CD4-positive, alpha-beta T cell treated with Interleukin-21 for 1 hour (primary cell): ENCODE measurements around the gene GRID1.

Experiments used
- DNase-seq: peaks from one replicate; pipeline ENCODE4 v3.0.0-alpha.2; 2020

The GRID1 gene

DNA sequence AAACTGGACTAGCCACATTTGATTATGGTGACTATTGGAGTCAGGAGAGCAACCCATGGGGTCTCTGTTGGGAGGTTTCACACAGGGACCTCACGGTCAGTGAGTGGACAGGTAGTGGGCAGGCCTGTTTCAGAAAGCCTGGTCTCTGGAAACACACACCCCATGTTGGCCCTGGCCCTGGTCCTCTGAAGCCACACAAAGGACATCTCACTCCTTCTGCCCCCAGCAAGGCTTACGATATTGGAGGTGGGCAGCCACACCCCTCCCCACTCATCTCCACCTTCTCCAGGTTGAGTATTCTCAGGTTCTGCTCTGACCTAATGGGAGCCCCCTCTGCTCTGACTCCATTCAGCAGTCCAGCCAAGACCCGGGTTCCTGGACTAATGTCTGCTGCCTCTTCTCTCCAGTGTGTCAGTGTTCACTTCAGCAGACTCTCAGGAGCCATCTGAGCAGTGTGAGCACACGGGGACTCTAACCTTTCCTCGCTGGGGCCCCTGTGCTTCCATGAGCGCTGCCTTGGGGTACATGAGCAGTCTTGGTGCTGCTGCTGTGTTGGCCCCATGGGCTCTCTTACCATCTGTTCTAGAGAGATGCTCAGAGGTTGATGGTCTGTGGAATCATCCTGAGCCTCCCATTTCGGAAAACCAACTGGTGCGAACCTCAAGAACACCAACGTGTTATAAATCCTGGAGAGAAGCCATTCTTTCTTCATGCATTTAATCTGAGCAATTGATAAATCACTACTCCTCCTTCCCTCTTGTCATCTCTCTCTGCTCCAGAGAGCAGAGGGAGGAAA lies 748.6 kb downstream of the GRID1 start:
- DNase-seq, result no peak

- DNase-seq, result no peak
These were observed 751.0 kb downstream of the GRID1 start for GRCh38 chr10:85615556-85615955.

DNA sequence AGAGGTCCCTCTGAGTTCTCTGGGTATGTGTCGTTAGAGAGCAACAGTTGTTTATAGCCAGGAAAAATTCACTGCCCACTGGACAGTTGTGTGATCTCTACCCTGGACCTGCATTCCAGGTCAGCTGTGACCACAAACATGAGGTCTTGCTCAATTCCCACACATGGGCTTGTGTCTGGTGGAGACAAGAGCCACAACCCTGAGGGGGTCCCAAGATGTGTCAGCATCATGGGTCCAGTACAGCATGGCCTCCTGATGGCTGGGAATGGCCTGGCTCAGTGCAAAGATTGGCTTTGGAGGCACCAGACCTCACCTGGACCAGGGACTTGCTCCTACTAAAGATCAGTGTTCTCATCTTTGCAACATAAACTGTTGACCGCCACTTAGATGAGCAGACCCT lies 751.6 kb downstream of the GRID1 start:
- DNase-seq, result no peak

DNA sequence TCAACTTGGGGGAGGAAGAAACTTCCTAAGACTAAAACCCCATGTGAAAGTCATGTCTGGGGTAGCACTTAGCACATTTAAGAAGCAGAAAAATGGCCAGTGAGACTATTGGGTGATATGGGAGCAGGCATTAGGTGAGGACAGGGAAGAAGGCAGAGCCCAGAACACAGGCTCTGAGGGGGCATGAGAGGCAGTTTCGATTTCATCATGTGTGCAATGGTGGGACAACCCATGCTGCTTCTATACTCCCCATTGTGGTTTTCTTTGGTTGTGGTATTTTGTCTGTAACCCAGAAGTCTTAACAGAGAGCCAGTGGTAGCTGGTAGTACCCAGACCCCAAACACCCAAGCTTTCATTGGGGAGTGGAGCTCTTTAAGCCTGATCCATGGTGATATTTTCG lies 752.0 kb downstream of the GRID1 start:
- no peak for DNase-seq

- DNase-seq, result no peak
These were observed 753.2 kb downstream of the GRID1 start for GRCh38 chr10:85613391-85613790.

- peak; percentile 17 for DNase-seq
These were observed 753.8 kb downstream of the GRID1 start for GRCh38 chr10:85612833-85613232.

- DNase-seq, result peak; percentile 65
These were observed 754.2 kb downstream of the GRID1 start for GRCh38 chr10:85612378-85612775.

DNA sequence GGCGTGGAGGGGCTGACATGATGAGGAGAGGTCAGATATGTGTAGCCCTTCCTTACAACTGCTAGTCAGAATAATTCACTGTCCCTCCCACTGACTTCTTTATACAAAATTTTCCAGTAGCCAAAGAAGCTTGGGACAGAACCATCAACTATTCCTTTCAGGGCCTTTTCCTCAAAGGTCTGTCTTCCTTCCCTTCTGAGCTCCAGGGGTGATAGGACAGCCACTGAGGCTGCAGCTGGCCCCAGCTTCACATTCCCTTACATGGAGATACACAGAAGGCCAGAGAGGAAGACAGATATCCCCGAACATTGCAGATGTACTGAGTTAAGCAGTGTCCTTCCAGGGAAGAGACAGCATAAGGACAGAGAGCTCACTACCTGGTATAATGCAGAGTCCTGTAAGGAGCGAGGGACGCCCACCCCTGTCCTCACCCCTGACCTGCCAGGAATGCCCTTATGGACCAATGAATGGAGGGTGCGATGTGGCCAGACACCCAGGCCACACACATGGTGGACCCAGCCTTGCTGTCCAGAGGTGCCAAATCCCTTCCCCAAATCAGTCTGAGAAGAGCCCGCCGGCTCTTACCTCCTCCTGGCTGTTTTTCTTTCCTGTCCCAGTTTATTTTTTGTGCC lies 754.7 kb downstream of the GRID1 start:
- DNase-seq, result no peak

DNA sequence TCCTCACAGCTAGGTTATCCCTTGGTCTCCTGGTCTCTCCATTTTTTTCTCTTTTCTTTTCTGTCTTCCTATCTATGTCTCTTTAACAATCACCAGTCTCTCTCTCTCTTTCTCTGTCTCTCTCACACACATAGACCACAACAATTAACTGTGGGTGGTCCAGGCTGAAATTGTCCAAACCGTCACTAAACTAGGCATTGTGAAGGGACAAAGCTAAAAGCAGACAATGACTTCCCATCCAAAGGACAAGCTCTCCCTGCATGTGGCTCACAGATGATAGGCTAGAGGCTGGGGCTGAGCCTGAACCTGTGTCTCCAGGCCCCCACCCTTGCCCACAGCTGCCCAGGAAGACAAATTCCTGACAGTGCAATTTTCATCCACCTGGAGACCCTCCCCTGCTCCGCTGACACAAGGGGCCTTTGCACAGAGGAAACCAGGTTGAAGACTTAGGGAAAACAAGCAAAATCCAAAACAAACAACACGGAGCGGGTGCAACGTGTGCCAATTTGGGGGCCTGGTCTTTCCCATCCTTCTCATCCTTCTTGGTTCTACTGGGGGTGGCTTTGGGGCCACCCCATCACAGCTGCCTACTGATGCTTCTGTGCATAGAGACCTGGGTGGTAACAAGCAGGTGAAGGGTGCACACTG lies 755.4 kb downstream of the GRID1 start:
- no peak for DNase-seq

DNA sequence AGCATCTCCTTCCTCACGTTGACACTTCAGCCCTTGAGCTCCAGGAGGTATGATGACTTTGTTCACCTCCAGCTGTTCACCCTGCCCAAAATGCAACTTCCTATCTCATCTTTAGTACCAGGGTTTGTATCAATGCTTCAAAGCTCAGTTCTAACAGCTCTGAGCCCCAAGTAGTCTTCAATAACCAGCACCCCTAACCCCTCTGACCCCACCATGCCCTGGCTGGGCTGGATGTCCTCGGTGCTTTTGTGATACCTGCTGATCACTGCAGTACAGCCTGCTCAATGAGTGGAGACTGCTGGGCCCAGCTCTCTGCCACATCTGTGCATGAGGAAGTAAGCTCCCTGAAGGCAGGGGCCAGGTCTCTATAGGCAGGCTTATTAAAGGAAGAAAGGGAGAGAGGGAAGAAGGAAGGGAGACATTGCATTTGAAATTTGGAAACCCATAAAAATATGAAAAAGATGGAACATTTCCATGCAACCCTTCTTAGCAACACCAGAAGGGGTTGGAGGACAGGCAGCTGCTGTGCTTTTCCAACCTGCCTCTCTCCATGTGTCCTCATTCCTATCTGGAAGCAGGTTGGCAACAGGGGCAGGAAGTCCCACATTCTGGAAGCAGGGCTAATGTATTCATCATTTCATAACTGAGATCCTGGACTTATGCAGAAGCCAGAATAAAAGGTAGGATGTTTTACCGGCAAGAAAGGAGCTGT lies 756.1 kb downstream of the GRID1 start:
- DNase-seq, result no peak

GRCh38 chr10:85609509-85609908 lies 757.1 kb downstream of the GRID1 start:
- DNase-seq, result no peak

DNA sequence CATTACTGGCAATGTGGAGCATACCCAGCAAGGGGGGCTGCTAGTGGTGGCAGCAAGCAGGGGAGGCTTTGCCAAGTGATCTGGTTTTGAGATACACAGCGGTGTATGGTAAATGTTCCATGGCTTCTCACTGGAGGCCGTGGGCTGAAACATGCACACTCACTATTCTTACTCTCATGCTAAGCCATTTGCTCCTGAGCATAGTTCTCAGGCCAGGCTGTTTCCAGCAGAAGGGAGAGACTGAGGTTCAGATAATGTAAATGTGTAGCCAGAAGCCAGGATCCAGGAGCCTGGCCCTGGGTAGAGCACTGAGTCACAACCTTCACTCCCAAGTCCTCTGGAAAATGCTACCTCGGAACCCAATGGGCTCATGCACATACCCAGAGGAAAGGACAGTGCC lies 757.9 kb downstream of the GRID1 start:
- DNase-seq, result no peak

GRCh38 chr10:85607043-85607695 lies 759.4 kb downstream of the GRID1 start:
- DNase-seq, result no peak

DNA sequence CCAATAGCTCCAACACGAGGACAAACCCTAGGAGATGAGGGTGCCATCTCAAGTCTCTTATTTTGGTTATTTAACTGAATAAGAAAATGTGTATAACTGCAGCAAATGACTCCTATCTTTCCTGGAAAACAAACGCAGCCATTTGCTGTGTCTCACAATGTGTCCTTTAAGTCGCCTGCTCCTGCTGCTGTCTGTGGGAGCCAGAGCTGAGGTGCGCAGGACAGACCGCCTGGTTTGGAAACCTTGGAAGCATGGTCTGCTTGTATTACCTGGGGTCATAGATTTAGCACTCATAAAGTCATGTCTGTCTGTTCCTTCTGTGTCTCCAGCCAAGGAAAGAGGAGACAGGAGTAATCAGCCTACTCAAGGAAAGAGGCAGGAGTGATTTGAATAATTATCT lies 760.2 kb downstream of the GRID1 start:
- DNase-seq, result no peak

- DNase-seq, result no peak
These were observed 761.7 kb downstream of the GRID1 start for GRCh38 chr10:85604884-85605283.

DNA sequence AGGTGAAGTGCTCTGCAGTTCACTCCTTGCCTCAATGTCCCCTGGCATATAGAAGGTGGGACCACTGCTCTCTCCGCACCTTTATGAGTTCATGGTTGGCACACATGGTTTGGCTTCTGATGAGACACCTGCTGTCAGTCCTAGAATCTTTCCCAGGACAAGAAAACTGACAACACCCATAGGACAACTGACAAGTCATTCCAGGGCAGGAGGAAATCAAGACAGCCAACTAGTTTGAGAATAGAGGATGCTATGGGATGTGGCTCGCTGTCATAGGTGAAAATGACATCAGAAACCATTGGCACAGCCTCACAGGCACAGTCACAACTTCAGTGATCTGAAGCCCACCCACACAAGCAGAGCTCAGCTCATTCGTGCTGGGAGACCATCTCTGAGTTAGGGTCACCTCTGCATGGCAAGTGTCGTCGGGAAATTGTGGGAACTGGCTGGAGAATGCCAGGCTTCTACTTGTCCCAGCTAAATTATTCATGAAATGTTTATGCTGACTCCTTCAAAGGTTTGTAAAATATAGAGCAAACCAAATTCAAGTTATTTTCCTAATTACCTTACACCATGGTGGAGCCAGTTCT lies 762.4 kb downstream of the GRID1 start:
- no peak for DNase-seq

GRCh38 chr10:85603151-85603940 lies 763.2 kb downstream of the GRID1 start:
- peak; percentile 10 for DNase-seq

DNA sequence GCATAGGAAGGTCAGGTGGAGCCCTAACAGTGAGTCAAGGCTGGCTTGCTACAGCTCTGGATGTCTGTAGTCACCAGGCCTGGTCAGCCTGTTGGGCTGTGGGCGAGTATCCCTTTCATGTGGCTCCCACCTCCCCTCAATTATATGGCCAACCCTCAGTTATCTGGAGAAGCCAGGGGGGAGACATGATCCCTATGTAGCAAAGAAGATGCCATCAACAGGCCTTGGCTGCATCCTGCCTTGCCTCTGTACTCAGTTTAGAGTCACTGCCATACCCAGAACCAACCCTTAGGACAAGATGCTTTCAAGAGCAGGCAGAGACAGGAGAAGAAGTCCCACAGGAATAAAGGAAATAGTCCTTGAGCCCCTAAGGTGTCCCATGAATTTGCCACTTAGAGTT lies 763.9 kb downstream of the GRID1 start:
- DNase-seq, result no peak

DNA sequence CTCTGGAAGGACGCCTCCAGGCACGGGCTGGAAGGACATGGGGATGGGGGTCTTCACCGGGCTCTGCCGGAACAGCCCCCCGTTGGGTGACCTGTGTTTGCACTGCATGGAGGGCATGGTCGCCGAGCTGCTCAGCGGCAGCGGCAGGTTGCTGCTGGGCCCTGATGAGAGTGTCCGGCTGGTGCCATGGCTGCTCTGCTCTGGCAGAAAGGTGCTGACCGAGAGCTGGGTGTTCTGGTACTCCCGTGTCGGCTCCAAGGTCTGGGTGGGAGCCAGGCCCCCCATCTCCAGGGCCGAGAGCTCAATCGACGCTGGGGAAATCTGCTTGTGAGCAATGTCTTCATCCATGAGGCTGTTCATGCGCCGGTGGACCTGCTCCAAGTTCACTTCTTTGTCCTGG lies 764.3 kb downstream of the GRID1 start:
- DNase-seq, result no peak

DNA sequence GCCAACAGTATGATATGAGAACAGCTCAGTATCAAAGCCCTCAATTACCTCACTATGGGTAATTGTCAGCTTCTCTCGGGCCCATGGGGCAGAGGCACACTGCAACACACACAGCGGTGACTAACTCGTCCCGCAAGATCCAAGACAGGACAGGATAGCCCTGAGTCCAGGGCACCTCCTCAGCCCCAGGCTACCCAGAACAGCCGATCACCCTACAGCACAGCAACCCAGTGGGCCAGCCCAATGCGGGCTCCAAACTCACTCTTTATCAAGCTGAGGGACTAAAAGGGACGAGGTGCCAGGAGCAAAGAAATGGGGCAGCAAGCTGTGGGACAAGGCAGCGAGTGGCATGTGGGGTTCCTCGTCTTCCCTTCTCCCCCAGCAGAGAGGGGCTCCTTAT lies 765.1 kb downstream of the GRID1 start:
- no peak for DNase-seq

GRCh38 chr10:85600744-85601081 lies 765.9 kb downstream of the GRID1 start:
- DNase-seq, result no peak
